RCC 7860 (cell line): Measurements from ENCODE around the gene RNF181.
A peak's percentile ranks its signal among the peaks of the same experiment; 100 is the strongest.
"Not testable (repeated sequence)": the region's sequence is repeated elsewhere in the genome, so short reads cannot be mapped to it uniquely, and the experiment has no call there.

ENCODE experiments used
- DNase-seq: peaks from one replicate; pipeline ENCODE4 v3.0.0-alpha.2; 2015; ENCODE audit warnings: low spot score
- FAIRE-seq: peaks from 2 replicates; lab custom pipeline; 2012; peaks lifted over from hg19 to GRCh38; lab: Jason Lieb, UNC

Gene RNF181

DNA sequence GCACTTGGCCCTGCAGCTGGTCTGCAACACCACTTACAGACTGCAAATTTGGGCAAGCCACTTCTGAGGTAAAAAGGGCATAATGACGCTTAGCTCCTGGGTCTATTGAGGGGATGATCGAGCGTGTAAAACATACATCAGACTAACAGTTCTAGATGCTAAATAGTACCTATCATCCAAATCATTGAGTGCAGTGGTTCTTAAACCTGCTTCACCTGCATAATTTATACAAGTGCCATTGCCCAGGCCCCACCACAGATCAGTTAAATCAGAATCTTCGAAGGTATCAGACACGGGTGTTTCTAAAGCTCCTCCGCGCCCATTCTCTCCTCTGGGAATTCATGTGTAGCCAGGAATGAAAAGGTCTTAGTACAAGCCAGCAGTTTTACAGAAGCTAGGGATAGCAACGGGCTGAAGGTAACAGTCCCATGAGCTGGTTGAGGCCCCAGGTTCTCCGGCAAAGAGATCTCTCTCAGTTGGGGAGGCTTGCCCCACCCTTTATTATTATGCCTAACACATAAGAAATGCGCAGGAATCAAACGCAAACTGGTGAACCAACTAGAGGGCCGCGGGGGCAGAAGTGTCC is 737 bp upstream of the RNF181 start:
- DNase-seq = no peak
- FAIRE-seq = no peak

DNA sequence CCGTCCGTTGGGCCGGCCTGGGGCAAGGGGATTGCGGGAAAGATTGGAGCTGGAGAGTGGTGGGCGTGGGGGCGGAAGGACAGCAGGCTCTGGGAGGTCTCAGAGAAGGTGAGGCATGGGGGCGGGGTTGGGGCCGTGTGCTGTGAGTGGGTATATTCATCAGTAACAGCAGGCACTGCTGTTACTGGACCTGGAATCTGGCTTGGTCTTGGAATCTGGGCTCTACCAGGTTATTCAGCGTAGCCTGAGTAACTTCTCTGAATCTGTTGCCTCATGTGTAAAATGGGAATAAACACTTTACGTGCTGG is 435 bp downstream of the RNF181 start:
- FAIRE-seq (no peak), DNase-seq (no peak)

DNA sequence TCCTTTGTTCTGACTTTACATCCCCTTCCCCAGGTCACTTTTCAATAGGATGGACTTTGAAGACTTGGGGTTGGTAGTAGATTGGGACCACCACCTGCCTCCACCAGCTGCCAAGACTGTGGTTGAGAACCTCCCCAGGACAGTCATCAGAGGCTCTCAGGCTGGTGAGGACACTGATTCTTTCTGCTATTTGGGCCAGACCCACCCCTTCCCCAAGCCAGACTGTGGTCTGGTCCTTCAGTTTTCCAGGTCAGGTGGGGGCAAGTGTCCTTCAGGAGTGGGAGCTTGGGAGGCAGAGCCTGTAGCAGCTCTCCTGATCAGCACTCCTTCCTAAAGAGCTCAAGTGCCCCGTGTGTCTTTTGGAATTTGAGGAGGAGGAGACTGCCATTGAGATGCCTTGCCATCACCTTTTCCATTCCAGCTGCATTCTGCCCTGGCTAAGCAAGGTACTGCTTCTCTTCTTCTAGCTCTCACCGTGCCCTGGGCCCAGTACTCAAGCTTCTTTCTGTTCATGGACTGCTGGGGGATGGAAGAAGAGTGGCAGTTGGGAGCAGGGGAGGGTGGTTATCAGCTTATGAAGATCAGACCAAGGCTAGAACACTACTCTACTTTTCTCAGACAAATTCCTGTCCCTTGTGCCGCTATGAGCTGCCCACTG is 1.1 kb downstream of the RNF181 start:
- FAIRE-seq (no peak), DNase-seq (no peak)

DNA sequence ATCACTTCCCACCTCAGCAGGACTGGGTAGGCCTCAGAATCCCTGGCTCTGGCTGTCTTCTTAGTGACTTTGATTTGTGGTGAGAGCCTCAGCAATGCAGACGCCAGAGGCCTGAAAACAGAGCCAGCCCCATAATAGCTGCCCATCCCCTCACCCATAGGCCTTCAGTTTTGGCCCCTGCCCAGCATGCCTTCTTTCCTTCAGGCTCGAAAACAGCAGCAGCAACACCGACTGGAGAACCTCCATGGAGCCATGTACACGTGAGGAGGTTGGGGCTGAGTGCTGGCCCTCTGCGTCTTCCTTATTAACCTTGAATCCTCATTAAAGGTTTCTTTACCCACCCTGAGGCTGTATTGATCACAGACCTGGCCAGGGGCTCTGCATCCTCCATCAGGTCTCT is 1.7 kb downstream of the RNF181 start:
- FAIRE-seq (no peak), DNase-seq (no peak)

DNA sequence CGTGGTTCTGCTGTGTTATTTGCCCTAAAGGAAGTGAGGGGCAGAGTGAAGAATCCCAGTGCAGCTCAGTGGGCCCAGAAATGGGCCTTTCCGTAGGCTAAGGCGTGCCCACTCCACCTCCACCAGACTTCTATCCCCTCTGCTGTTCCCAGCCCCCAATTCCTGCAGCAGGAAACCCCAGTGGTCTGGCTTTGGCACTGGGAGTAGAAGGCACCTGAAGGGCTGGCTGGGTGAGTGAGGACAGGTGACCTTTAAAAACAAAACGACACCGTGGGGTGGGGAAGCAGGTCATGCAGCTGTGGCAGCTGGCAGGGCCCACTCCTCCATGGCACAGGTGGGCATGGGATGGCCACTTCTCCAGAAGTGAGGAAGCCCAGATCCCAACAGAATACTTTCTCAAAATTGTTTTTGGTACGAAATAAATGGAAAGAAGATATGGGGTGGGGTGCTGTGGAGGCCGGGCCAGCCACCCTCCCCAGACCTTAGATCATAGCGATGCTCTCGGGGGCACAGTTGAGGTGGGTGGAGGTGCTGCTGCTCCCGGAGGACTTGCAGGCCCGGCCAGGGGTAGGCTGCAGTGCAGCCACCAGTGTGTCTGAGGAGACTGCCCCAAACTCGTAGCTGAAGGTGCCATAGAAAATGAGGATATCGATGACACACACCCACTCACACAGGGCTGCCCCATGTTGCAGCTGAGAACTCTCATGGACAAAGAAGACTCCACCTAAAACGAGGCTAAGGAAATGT is 3.2 kb downstream of the RNF181 start:
- FAIRE-seq (no peak), DNase-seq (no peak)

DNA sequence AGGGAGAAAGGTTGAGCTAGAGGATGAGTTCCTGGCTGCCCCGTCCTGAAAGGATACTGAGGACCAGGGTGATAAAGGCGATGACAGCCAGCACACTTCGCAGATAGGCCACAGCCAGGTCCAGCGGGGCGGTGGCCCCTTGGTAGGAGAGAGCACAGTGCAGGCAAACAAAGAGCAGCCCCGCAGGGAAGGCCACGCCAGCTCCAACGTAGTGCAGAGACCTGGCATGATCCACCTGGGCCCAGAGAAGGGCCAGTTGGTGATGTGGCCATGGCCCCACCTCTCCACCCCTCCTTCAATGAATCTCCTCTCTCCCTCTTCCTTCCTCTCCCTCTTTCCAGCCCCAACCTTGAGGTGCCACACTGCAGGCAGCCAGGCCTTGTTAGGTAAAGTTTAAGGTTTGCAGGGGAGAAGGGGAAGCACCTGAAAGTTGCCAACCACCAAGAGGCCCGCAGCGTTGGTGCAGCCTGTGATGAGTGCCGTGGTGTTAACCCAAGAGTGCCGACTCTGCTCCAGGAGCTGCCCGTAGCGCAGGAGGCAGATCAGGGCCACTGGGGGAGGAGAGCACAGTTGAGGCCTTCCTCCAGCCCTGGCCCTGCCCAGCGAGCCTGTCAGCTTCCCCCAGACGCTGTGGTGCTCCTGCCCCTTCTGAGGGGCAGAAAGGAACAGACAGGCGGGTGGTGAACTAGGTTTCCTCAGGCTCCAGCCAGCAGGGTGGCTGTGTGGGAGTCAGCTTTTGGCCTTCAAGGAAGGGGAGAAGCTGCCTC is 4.1 kb downstream of the RNF181 start:
- DNase-seq (no peak), FAIRE-seq (no peak)

DNA sequence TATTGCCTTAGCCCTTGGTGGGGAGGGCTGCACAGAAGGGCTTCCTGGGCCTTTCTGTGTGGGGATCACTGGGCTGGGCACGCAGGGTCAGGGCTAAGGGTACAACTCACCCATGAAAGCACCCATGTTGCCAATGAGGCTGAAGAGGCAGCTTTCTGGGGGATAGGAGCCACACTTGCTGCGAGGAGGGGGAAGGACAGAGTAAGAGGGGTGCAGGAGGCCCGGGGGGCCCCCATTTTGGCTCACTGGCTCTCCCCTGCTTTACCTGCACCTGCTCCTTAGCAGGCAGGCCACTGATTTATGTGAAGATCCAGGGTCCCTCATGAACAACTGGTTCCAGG is 4.7 kb downstream of the RNF181 start:
- FAIRE-seq (no peak), DNase-seq (no peak)

DNA sequence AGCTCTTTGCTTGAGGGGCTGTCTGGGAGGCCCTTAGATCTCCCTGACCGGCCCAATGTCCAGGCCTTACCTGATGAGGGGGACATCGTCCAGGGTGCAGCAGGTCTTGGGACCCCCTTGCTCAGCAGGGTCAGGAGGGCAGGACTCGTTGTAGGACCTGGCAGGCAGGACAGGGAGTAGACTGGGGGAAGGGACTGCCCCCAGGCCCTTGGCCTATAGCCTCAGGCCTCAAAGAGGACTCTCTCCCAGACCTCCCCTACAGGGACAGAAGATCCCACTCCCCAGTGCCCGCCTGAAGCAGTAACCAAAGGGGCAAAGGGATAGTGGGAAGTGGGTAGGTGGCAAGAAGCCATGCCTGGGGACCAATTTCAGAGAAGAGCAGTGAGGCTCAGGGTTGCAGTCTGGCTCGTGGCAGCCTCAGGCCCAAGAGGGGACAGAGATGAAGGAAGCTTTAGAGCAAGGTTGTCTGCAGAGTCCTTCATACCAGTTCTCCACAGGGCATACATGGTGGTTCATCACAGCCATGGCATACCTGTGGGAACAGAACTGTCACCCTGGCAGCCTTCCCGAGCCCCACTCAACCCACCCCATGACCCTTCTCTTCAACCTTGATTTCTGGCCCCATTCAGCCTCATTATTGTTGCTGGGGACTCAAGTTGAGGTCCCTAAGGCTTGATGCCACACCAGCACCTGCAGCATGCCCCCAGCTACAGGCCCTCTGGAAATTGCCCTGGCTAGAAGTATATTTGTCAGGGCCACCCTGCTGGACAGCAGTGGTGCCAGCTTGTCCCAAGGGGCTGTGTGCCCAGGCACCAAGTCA is 5.6 kb downstream of the RNF181 start:
- no peak for FAIRE-seq
- DNase-seq = no peak

DNA sequence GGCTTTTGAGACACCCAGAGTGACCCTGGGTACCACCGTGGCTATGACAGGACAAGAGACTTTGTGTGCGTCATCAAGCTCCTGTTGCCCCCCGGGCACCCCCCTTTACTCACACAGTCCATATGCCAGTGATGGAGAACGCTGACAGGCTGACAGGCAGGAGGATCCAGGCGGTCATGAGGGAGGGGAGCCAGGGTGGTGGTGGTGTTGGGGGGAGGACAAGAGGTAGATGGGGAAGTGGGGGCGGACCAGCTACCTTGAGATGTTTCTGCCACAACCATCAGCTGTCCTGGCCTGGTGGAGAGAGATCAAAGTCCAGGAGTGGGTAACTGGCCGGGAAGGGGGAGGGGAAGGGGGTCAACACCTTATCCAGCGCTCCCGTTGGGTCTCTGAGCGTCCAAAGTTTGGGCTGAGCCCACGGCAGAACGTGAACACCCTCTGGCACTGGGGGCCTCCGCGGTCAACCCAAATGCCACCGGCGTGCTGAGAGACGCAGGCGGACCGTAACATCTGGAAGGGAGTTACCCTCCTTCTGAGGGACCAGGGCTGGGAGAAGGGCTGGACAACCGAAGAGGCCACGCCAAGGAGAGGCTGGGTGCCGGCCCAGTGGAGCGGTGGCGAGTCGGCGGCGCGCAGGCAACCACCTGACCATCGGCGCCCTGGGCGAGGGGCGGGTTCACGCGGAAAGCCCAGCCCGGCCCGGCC is 6.4 kb downstream of the RNF181 start:
- no peak for DNase-seq
- FAIRE-seq = no peak

DNA sequence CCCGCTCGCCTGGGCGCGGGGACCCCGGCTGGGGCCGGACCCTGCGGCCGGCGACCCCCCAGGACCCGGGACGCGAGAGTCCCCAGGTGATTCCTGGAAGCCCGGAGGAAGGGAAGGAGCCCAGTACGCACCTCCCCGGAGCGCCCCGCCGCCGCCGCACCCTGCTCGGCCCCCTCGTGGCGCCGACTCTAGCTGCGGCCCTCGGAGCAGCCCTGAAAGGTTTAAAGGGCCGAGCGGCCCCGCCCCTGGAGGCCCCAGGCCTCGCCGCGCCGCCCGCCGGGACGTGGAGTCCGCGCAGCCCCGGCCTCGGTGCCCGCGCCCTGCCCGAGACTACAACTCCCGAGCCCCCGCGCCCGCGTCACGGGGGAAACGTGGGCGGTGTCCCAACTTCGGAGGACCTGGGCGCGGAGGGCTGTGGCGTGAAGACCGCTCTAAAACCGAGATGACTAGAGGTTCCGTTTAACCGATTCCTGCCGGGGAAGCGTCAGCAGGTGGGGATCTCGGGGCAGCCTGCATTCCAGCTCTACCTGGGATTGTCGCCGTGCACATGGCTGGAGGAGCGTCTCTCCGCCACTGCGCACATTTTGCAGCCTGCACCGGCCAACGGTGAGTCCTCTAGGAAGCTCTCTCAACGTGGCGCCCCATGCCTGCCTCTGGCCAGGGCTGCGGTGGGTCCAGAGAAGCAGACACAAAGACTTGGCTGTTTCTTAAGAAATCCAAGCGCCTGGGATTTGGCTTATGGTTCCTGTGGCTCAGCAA is 7.1 kb downstream of the RNF181 start, which contains the start of gene TMEM150A:
TSS of gene TMEM150A (minus strand) at position 223 of the 759 bp plus-strand sequence. CDS start 750 bp downstream, outside the sequence.
- peak; percentile 66 for DNase-seq
- FAIRE-seq = no peak

DNA sequence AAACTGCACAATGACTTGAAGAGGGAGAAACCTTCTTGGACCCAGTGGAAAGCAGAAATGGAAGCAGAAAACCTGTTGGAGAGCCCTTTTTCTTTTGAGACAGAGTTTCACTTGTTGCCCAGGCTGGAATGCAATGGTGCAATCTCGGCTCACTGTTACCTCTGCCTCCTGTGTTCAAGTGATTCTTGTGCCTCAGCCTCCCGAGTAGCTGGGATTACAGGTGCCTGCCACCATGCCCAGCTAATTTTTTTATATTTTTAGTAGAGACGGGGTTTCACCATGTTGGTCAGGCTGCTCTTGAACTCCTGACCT is 8.5 kb downstream of the RNF181 start:
- not testable (repeated sequence) for FAIRE-seq, DNase-seq

DNA sequence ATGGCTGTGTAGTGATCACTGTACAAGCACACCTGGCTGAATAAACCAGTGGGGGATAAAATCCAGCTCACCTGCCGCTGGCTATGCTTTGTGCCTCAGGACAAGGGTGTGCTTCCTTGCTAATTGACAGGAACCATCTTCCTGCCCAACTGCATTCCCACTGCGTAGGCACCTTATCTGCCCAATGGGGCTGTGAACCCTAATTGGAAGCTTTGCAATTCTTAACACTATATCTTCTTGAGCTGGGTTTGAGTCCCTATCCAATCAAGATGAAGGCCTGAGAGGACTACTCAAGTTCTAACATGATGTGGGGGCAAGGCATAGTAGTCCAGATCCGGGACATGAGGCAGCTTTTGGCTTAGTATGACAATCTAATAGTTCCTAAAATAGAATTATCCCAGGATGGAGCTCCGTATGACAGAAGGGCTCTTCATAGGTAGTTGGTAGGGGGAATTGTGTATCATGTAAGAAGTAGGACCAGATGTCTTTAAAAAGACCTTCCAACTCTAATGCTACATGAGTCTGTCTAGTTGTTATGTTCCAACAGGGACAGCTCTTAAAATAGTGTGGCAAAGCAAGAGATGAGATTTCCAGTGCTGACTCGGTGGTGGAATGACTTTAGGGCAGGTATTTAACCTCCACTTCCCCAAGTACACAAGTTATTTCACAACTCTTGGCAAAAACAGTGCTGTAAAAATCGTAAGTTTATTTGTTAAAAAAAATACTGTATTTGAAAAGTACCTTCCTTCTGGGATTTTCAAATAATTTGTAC is 9.2 kb downstream of the RNF181 start:
- no peak for FAIRE-seq
- DNase-seq = no peak

DNA sequence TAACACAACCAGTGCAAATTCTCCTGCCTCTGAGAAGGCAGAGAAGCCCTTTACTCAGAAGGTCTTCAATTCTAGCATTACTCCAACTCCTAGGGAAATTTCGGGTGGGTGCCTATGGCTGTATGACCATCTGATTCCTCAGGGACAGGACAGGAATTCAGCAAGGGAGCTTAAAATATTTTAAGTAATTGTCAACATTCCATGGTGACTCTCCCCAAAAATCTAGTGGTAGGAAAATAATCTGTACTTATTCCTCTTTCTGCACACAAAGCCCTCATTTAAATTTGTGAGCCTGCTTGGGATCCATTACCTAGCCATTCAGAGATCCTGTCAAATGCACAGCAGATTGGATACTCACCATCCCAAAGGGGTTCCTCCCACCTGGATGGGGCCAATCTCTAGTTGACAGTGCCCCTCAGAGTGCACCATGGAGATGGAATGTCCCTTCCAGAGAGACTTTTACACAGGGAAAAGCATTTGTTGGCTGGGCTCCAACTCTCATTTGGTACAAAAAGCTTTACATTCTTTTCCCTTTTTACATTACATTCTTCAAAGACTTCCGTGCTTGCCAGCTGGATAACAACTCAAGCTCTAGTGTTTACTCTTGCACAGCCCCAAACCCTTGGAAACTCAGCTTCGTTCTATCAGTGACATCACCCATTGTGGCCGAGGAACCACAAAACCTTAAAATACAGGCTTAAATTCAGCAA is 10.0 kb downstream of the RNF181 start:
- no peak for DNase-seq
- FAIRE-seq = no peak

DNA sequence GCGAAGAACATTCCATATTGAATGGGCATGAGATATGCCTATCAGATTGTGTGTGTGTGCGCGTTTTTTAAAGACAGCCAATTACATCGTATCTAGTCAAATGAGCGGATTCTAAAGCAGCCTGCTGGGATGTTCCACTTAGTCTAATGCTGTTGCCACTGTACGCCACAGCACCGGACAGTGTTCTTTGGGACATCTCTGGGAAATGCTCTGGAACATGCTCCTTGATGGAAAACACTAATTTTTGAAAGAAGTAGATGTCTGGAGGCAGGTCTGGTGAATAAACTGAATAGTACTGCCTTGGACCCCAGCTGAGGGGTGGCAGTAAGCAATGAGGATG is 10.5 kb downstream of the RNF181 start:
- DNase-seq = no peak
- no peak for FAIRE-seq

DNA sequence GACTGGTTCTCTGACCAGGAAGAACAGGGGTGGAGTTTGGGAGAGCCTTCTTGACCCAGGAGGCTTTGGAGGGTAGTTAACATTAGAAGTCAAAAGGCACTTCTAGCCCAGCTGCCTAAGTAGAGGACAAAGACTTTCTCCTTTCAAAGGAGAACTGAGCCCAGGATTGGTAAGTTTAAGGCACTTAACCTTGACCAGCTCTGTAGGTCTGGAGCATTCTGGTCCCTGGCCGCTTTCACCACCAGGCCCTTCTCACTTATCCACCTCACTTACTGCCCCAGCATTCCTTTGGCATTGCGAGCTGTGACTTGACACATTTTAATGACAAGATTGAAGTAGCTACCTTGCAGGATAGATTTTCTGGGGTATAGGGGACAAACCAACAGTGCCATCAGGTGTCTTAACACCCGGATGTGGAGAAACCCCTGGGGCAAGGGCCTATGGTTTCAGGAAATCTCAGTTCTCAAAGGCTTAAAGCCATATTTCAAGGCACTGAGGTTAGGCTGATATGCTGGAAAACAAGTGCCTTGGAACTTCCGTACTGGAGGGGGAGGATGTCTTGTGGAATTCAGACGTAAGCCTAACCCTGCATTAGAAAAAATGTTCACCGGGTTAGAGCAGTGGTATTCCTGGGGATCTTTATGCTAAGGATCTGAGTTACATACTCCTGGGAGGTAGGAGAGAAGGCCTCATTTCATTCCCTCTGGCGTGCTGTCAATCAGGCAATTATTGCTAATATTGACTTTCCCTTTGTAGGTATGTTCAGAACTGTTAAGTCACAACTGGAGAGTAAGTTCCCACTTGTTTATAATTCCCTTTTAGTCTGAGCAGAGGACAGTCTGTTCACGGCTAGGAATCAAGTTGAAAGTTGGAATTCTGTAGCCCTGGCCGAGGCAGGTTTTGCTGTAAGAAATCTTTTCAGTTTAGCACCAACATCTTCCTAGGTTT is 12.0 kb downstream of the RNF181 start:
- DNase-seq (no peak), FAIRE-seq (no peak)

DNA sequence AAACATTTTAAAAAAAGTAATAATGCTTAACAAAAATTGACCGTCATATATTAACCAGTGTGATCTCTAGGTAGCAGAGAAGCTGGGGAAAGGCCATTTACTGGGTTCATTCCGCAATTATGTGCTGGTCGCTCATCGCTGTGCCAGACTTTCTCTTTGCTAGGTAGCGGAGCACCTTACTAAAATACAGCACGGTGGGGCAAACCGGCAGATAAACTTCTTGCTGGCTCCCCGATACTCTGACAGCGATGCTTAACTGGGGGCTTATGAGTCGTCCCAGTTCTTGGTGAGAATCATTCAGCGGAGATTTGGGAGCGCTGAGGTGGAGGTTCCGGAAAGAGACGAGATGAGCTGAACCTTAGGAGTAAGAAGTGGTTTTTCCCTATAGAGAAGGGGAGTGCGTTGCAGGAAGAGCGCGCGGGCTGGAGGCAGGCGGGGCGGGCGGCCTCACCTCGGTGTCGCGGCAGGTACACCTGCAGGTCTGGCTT is 15.7 kb downstream of the RNF181 start:
- no peak for FAIRE-seq
- DNase-seq = no peak
